Nephron progenitor cell (in vitro differentiated cells): Measurements from ENCODE around the gene OXGR1.

Experiments
- DNase-seq: peaks from one replicate; pipeline ENCODE4 v3.0.0; 2021
- H3K27ac Mint-ChIP-seq: 2 replicates; pipeline ENCODE4 v1.8.0; 2021; ENCODE audit warnings: mild to moderate bottlenecking, moderate library complexity, mixed read lengths
- H3K27me3 Mint-ChIP-seq: 2 replicates; pipeline ENCODE4 v1.8.0; 2021; ENCODE audit warnings: mild to moderate bottlenecking, low read depth, mixed read lengths; ENCODE audit not compliant: poor library complexity
- H3K36me3 Mint-ChIP-seq: 2 replicates; pipeline ENCODE4 v1.8.0; 2021; ENCODE audit warnings: low read depth, mixed read lengths
- H3K4me1 Mint-ChIP-seq: 2 replicates; pipeline ENCODE4 v1.8.0; 2021; ENCODE audit warnings: mixed read lengths
- H3K4me3 Mint-ChIP-seq: 2 replicates; pipeline ENCODE4 v1.8.0; 2021; ENCODE audit warnings: mild to moderate bottlenecking, moderate library complexity, mixed read lengths
- H3K9me3 Mint-ChIP-seq: 2 replicates; pipeline ENCODE4 v1.8.0; 2021; ENCODE audit warnings: mild to moderate bottlenecking, moderate library complexity, mixed read lengths
- CTCF ChIP-seq: fragments of 200-600 bp; sonication (generic); IDR thresholded peaks from 2 replicates; pipeline ENCODE4 v1.5.0; 2021; ENCODE audit warnings: antibody characterized with exemption

Gene OXGR1

GRCh38 chr13:97011446-97012131 lies 17.3 kb upstream of the OXGR1 start:
- no peak overlapping the region for H3K4me3 Mint-ChIP-seq
- peaks cover 6% of the 10 kb centered on the region for H3K4me1 Mint-ChIP-seq
- TF ChIP-seq CTCF, result no peak
- no peak for DNase-seq
- H3K27me3 Mint-ChIP-seq, result no peaks in the 10 kb centered on the region
- H3K36me3 Mint-ChIP-seq, result no peaks in the 10 kb centered on the region
- H3K9me3 Mint-ChIP-seq, result peaks cover 3% of the 10 kb centered on the region
- H3K27ac Mint-ChIP-seq, result no peak overlapping the region

- Mint-ChIP-seq H3K4me3 (no peak overlapping the region), H3K27me3 (no peaks in the 10 kb centered on the region), H3K27ac (no peak overlapping the region), H3K36me3 (no peaks in the 10 kb centered on the region), H3K9me3 (no peaks in the 10 kb centered on the region), H3K4me1 (peaks cover 12% of the 10 kb centered on the region)
- TF ChIP-seq CTCF, result no peak
- no peak for DNase-seq
Observed at GRCh38 chr13:97008643-97009042, 14.4 kb upstream of the OXGR1 start.

GRCh38 chr13:97005625-97006262 lies 11.5 kb upstream of the OXGR1 start:
- Mint-ChIP-seq H3K9me3 (no peaks in the 10 kb centered on the region), H3K4me1 (peaks cover 38% of the 10 kb centered on the region), H3K27ac (no peak overlapping the region), H3K4me3 (no peak overlapping the region), H3K27me3 (no peaks in the 10 kb centered on the region), H3K36me3 (no peaks in the 10 kb centered on the region)
- DNase-seq, result no peak
- no peak for TF ChIP-seq CTCF

GRCh38 chr13:97004886-97005285 lies 10.6 kb upstream of the OXGR1 start:
- peaks cover 47% of the 10 kb centered on the region for H3K4me1 Mint-ChIP-seq
- TF ChIP-seq CTCF, result no peak
- H3K4me3 Mint-ChIP-seq, result no peak overlapping the region
- no peak overlapping the region for H3K27ac Mint-ChIP-seq
- no peaks in the 10 kb centered on the region for H3K9me3 Mint-ChIP-seq
- H3K36me3 Mint-ChIP-seq, result no peaks in the 10 kb centered on the region
- no peak for DNase-seq
- H3K27me3 Mint-ChIP-seq, result no peaks in the 10 kb centered on the region

- peaks cover 45% of the 10 kb centered on the region for H3K4me1 Mint-ChIP-seq
- H3K36me3 Mint-ChIP-seq, result no peaks in the 10 kb centered on the region
- H3K27me3 Mint-ChIP-seq, result peaks cover 3% of the 10 kb centered on the region
- DNase-seq, result no peak
- no peak for TF ChIP-seq CTCF
- H3K27ac Mint-ChIP-seq, result no peak overlapping the region
- H3K4me3 Mint-ChIP-seq, result no peak overlapping the region
- H3K9me3 Mint-ChIP-seq, result peaks cover 2% of the 10 kb centered on the region
Observed at GRCh38 chr13:97004096-97004876, 10.0 kb upstream of the OXGR1 start.
